ENCODE measurements around the gene SETD6. TPM values are rescaled to one million over a fixed set of nuclear protein-coding genes. Genes with fewer than 3 reads are reported as not detected.

The SETD6 gene
- polyA plus RNA-seq, 3 donors: 28.1 to 56.4 (median 46.8) TPM

DNA sequence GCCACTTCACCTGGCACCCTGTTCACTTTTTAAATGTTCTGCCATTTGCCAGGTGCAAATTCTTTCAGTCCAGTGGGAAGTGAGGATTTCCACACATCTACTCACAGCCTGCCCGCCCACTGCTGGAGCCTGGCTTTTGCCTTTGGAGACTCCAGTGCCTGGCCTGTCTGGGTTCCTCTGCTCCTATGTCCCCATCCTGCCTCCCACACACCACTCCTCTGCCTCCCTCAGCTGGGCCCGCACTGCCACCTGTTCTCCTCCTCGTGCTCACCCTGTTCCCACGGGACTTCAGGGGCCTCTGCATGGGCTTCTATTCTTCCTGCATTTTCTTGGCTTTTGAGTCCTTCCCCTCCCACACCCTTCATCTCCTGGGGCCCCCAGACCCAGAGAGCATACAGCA is 23.3 kb upstream of the SETD6 start:
- no peak for DNase-seq

DNA sequence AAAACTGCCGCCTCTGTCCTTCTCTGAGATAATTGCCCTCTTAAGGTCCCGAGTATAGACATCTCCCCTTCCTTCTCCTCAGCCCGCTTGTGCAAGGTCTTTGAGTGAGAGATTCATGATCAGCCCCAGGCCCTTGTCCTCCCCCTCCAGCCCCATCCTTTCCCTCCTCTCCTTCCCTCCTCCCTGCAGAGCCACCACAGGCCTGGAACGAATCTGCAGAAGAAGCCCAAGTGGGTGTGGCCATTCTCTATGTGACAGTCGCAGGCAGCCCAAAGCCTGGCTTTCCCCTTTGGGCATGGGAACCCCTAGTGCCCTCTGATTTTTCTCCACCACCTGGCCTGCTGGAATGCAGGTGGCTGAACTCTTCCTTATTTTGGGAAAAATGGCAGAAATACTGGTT is 22.6 kb upstream of the SETD6 start:
- no peak for DNase-seq

DNA sequence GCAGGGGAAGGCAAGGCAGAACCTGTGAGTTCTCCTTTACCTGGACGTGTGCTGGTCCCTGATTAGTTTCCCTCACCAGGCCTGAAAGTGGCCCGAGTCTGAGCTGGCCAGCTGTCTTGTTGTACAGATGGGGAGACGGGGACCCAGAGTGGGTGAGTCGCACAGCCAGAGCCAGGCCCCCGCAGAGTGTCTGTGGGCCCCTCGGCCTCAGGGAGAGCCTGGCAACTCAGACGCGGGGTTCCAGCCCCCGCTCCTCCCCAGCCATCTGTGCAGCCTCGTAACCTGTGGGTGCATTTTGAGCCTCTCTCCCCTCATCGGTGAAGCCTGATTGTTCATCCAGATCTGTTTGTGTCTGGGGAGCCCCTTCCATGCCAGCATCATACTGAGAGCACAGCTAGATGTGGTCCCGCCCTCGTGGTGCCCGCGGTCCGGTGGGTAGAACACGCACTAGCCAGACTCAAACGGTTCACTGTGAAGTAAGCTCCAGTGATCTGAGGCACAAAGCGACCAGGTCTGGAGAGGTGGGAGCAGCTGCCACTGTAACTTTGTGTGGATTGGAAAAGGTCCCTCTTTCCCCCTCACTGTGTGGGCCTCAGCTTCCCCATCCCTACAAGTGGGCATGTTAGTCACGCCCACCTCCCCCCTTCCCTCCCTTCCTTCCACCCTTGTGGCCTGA is 21.4 kb upstream of the SETD6 start:
- no peak for DNase-seq

DNA sequence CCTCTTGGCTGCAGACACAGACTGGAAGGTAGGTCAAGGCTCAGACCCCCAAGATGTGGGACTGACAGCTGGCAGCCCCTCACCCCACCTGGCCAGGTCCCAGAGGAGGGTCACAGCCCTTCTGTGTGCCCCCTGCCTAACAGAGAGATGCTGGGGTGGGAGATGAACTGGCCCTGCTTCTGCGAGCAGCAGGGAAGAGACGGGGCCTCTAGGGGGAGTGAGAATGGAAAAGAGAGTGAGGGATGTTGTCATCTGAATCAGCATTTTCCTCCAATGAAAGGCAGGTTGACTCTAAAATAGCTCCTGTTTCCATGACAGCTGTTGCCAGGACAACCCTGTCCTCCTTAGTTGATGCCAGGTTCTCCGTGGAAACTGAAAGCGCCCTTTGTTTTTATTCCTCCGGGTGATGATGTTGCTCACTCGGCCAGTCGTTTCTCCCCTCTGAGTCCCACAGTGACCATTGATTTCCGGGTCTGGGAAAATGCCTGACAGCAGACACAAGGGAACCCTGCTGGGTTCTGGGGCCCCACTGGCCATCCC is 20.3 kb upstream of the SETD6 start:
- peak; percentile 95 for DNase-seq

GRCh38 chr16:58495521-58496331 is 19.6 kb upstream of the SETD6 start:
- DNase-seq: no peak

- DNase-seq: no peak
Measured at GRCh38 chr16:58497468-58497867, 17.8 kb upstream of the SETD6 start.

DNA sequence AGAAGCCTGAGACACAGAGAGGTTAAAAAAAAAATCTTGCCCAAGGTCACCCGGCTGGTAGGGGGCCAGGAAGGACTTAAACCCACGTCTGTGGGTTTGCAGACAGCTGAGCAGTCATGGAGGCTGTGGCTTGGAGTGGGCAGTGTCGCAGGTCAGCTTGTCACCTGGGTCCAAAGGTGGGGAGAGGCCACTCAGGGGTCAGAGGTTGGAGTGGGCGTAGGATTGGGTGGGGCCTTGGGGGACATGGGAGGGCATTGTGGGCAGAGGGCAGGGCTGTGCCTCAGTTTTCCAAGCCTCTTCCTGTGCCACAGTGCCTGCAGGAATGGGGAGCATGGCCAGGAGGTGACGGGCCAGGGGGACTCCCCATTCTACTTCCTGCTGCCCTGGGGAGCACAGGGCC is 17.4 kb upstream of the SETD6 start:
- no peak for DNase-seq

GRCh38 chr16:58498341-58499091 is 16.8 kb upstream of the SETD6 start:
- no peak for DNase-seq

- no peak for DNase-seq
Measured at GRCh38 chr16:58499092-58499511, 16.2 kb upstream of the SETD6 start.

GRCh38 chr16:58499615-58500351 is 15.5 kb upstream of the SETD6 start, which contains the start of gene NDRG4:
Gene NDRG4, plus strand, starts transcription at chr16:58500143. Its CDS starts 106 bp downstream, at chr16:58500249.
- DNase-seq: peak; percentile 86

DNA sequence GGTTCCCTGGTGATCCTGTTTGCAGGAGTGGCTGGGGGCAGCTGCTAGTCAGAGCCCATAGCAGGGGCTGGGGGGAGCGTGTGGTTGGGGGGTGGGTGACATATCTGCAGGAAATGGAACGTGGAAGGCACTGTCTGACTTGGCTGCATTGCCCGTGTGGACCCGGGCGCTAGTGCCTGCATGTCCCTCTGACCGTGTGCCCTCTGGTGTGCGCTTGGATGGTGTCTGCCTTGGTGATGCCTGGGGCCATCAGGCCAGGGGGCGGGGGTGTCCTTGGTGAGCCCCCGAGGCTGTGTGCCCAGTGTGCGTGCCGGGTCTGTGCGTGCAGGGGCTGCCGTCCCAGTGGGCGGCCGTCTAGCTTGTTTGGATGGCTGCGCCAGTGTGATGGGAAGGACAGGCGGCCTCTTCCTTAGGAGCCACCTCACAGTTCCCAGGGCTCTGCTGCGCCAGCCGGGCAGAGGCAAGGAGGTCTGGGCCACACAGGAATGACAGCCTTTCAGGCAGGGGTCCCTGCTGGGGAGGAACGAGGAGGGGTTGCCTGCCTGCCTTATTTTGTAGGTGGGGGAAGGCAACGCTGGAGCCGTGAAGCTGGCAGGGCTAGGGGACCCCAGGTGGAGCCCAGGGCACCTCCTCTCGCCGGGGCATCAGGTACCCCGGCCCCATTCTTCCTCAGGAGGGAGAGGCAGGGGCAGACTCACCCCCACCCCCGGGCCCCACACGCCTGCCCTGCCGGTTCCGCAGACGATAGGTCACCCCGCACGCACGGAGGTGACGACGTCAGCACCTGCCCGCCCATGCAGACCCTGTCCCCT is 14.7 kb upstream of the SETD6 start:
- no peak for DNase-seq

DNA sequence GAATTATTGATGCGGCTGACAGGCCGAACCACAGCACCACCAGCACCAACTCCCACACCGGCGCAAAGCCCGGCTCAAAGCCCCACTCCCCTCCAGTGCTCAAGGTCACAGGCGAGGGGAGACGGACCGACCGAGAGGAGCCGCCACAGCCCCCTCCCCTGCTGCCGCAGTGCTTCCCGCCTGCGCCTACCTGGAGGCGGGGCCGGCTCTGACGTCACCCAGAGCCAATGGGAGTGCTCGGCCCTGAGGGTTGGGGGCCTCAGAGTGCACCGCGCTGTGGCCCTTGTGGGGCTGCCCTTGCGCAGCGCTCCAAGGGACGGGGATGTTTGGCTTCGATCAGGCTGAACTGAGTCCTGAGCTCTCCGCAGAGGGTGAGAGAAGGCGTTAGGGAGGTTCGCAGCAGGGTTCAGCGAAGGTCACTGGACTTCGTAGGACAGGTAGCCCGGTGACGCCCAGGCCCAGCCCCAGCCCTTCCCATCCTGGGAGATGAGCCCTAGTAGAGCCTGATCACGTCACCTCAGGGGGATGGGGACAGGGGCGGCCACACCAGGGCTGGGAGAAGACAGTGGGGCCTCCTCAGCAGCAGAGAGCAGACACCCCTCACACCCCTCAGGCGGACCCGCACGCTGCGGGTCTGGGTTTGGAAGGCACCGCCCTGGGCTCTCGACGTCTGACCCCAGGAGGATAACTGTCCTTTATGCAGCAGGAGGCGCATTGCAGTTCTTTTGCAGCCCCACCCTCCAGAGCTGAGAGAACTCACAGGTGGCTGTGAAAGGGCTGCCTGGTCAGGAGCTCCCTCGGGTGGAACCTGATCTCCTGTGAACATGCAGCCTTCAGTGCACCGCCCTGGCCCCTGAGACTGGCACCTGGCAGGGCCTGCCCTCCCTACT is 13.8 kb upstream of the SETD6 start:
- DNase-seq: peak; percentile 79

DNA sequence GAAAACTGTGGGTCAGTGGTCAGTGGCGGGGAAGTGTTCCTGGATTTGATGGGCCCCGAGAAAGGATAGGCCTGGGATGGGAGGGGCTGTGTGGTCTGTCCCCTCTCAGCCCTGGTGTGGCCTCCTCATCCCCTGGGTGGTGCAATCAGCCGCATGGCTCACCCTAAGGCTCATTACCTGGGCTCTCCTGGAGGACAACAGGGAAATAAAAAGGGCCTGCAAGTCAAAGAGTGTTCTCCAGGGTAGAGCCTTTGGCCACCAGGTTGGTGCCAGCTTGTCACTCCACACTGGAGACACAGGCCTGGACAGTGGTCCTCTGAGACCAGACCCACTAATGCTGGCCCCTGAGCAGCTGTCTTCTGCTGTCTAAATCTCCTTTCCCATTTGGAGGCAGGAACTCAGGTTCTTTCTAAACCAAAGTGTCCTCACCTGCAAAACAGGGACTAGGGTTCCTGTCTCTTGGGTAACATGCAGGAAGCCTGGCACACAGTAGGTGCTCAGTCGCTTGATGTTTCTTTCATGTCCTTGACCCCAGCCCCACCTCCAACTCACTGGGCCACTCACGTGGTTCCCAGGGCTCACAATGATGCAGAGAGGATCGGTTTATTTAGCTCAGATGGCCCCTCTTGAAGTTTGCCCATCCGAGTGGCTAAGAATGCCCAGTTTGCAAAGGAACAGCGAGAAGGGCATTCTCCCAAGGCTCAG is 12.9 kb upstream of the SETD6 start:
- DNase-seq: no peak

DNA sequence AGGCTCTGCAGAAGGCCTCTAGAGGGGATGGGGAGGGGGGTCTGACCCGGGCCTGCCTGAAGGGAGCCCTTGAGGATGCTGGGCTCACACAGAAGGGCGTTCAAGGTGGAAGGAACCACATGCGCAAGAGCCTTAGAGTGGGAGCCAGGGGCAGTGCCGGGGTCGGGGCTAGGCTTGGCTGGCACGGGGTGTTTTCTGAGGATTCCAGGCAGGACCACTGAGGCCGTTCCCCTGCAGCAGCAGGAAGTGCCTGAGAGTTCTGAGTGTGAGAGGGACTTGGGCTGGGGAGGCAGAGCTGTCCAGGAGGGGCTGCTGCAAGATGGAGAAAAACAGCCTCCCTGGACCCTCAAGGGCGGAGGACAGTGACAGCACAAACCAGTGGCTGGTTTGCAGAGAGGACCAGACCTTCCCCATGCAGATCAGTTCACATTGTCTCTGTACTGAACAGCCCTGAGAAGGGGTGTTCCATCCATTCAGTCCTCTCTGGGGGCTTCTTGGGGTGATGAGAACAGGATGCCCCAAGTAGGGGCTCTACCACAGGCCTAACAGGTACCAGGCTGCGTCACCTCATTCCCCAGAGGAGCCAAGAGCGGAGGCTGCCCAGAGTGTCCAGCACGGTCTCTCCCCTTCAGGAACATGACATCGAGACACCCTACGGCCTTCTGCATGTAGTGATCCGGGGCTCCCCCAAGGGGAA is 12.0 kb upstream of the SETD6 start:
- DNase-seq: no peak

- no peak for DNase-seq
Measured at GRCh38 chr16:58503863-58504688, 11.2 kb upstream of the SETD6 start.

GRCh38 chr16:58506241-58507194 is 8.8 kb upstream of the SETD6 start:
- DNase-seq: no peak

Measured in renal pelvis (tissue), 4 donors.